ENCODE data around the gene PADI1. TPM values are rescaled to one million over a fixed set of nuclear protein-coding genes. Genes with fewer than 3 reads are reported as not detected.

Gene PADI1
- total and polyA plus RNA-seq, 2 of the 8 experiments (the other 6 are each of a cell fraction or from before 2014, with no cell fraction given) = 0.20 to 0.30 TPM

- no peak overlapping the region for H3K27ac ChIP-seq (ENCODE audit: low read depth, low read length)
- FAIRE-seq = no peak
Measured at GRCh38 chr1:17170571-17170970, 34.4 kb upstream of the PADI1 start.

More at GRCh38 chr1:17170571-17170970, 34.4 kb upstream of the PADI1 start:
- no peak overlapping the region for H2AK5ac ChIP-seq (ENCODE audit: low read depth, low read length)
- no peak overlapping the region for H3K4me3 ChIP-seq (ENCODE audit: extremely low read depth in 1 of 4, insufficient read depth in 2 of 4, low read depth in 3 of 4, low read length in 4 of 4)
- no peak for DNase-seq (ENCODE audit: low read depth in 1 of 2, low spot score in 2 of 2)
- no peak overlapping the region for H2BK120ac ChIP-seq (replicated peaks; ENCODE audit: low read depth, low read length)
- no peak overlapping the region for H3K56ac ChIP-seq (replicated peaks; ENCODE audit: insufficient read length, low read depth, low read length)
- no peak overlapping the region for H3K23ac ChIP-seq (ENCODE audit: insufficient read length)
- no peak overlapping the region for H3K9ac ChIP-seq (replicated peaks in 1 of 4; ENCODE audit: extremely low read depth in 1 of 4, low read depth in 3 of 4, low read length in 3 of 4)
- no peak overlapping the region for H3K18ac ChIP-seq (ENCODE audit: extremely low read depth, low read length)
- ChIA-PET POLR2A (ENCODE audit: partially characterized antibody) (no interaction called here), CTCF (ENCODE audit: partially characterized antibody) (no interaction called here)
- H3K4me1 ChIP-seq (replicated peaks in 1 of 4; ENCODE audit: control insufficient read depth in 3 of 4, insufficient read depth in 4 of 4, low read length in 3 of 4) = peaks cover 0 to 4% (median 3%) of the 10 kb centered on the region in 4 experiments; a peak in 4 of 7 replicates
- H4K8ac ChIP-seq (ENCODE audit: extremely low read depth, insufficient read depth, low read length) = no peak overlapping the region
- H4K91ac ChIP-seq (replicated peaks; ENCODE audit: insufficient read length, low read length) = no peak overlapping the region
- H3K79me2 ChIP-seq (ENCODE audit: control insufficient read depth in 1 of 2, insufficient read depth in 2 of 2, low read length in 2 of 2) = no peaks in the 10 kb centered on the region
- no peak overlapping the region for H3K4me2 ChIP-seq (ENCODE audit: insufficient read depth in 1 of 2, low read depth in 2 of 2, low read length in 2 of 2)
- no peak overlapping the region for H2AFZ ChIP-seq (ENCODE audit: low read length)
- no peak overlapping the region for H3K14ac ChIP-seq (ENCODE audit: insufficient read length)
- H3K23me2 ChIP-seq (ENCODE audit: low read depth, low read length) = peaks cover 5% of the 10 kb centered on the region; the same call in 1 of the 2 replicates
- H2BK20ac ChIP-seq (ENCODE audit: low read length) = no peak overlapping the region
- H2BK12ac ChIP-seq (ENCODE audit: low read depth, low read length) = no peak overlapping the region
- H3K27me3 ChIP-seq (replicated peaks in 1 of 4; ENCODE audit: control insufficient read depth in 3 of 4, extremely low read depth in 1 of 4, insufficient read depth in 3 of 4, low read length in 3 of 4) = no peaks in the 10 kb centered on the region
- H2BK15ac ChIP-seq (ENCODE audit: low read length) = no peak overlapping the region
- no peak overlapping the region for H3K4ac ChIP-seq (replicated peaks; ENCODE audit: insufficient read length, low read depth, low read length)
- H3K9me3 ChIP-seq (ENCODE audit: insufficient read depth in 2 of 2, low read depth in 1 of 2, low read length in 1 of 2) = 0 out of 4 replicates have a peak, but pooled peaks cover 0 to 3% of the 10 kb centered on the region in 2 experiments
- TF ChIP-seq KDM1A (IDR thresholded peaks at IDR 0.05; ENCODE audit: borderline replicate concordance, low read length) (no peak), NANOG (IDR thresholded peaks at IDR 0.05; ENCODE audit: insufficient read depth, low read depth, low read length, poor library complexity, severe bottlenecking) (no peak), HDAC6 (IDR thresholded peaks at IDR 0.05; ENCODE audit: low read depth, low read length) (no peak), YY1 (IDR thresholded peaks at IDR 0.05; ENCODE audit: low read depth, low read length) (no peak), HDAC2 (IDR thresholded peaks at IDR 0.05; ENCODE audit: borderline replicate concordance in 1 of 2, low read depth in 2 of 2, low read length in 2 of 2) (no peak), SP2 (IDR thresholded peaks at IDR 0.05; ENCODE audit: low read length) (no peak), EZH2 (IDR thresholded peaks at IDR 0.05; ENCODE audit: low read depth, low read length, severe bottlenecking) (no peak)
- no peak overlapping the region for H2BK5ac ChIP-seq (ENCODE audit: low read depth, low read length)
- H4K20me1 ChIP-seq (replicated peaks in 1 of 2; ENCODE audit: control insufficient read depth in 1 of 2, insufficient read depth in 2 of 2, low read length in 2 of 2) = peaks cover 0 to 2% of the 10 kb centered on the region in 2 experiments
- H3K79me1 ChIP-seq (ENCODE audit: low read depth, low read length) = no peaks in the 10 kb centered on the region
- H3K36me3 ChIP-seq (ENCODE audit: control insufficient read depth in 2 of 4, insufficient read depth in 4 of 4, low read length in 3 of 4) = no peaks in the 10 kb centered on the region
- no peak overlapping the region for H4K5ac ChIP-seq (ENCODE audit: insufficient read length, low read depth, low read length)
